PC-3 (cell line): ENCODE measurements around the gene RAPGEF4. TPM values are rescaled to one million over a fixed set of nuclear protein-coding genes. Genes with fewer than 3 reads are reported as not detected.

Source experiments
- ATAC-seq: fragments of 200-7000 bp; cut with Tn5 transposase; 2 replicates; pipeline ENCODE4 v1.9.1; 2020; ENCODE audit warnings: mild to moderate bottlenecking, moderate library complexity
- BruUV-seq: library from RNA; stranded (reverse); fragments of 400-500 nt; replicated peaks from 2 replicates; lab custom pipeline; 2021; lab: Mats Ljungman, UMichigan
- CTCF ChIA-PET: fragments of 300-600 bp; sonication (Branson Sonifier 250); formaldehyde crosslinking; loops from one replicate; lab custom pipeline; 2022; ENCODE audit warnings: antibody characterized with exemption; lab: Charles Lee
- POLR2A ChIA-PET: fragments of 300-600 bp; sonication (Branson Sonifier 250); formaldehyde crosslinking; loops from one replicate; lab custom pipeline; 2022; ENCODE audit warnings: antibody characterized with exemption; ENCODE audit not compliant: unreplicated experiment; lab: Charles Lee
- DNase-seq: peaks from one replicate; pipeline ENCODE4 v3.0.0-alpha.2; 2015
- H2AFZ ChIP-seq: fragments of 300-600 bp; sonication (generic); 2 replicates; pipeline ENCODE4 v1.6.0; 2016; ENCODE audit warnings: antibody characterized with exemption, low read length
- H3F3A ChIP-seq: fragments of 300-600 bp; sonication (generic); one replicate; pipeline ENCODE4 v1.6.0; 2017; ENCODE audit warnings: antibody characterized with exemption, low read length, control low read depth, mild to moderate bottlenecking; ENCODE audit not compliant: unreplicated experiment
- H3K27ac ChIP-seq: fragments of 300-600 bp; sonication (generic); 2 replicates; pipeline ENCODE4 v1.5.1; 2016; ENCODE audit warnings: mild to moderate bottlenecking, low read length
- H3K27me3 ChIP-seq: fragments of 300-600 bp; sonication (generic); 2 replicates; pipeline ENCODE4 v1.6.1; 2016; ENCODE audit warnings: low read length, mixed read lengths
- H3K36me3 ChIP-seq: fragments of 300-600 bp; sonication (generic); 2 replicates; pipeline ENCODE4 v1.6.1; 2016; ENCODE audit warnings: low read depth, mixed run types, low read length, mixed read lengths
- H3K4me1 ChIP-seq: fragments of 300-600 bp; sonication (generic); 2 replicates; pipeline ENCODE4 v1.5.1; 2016; ENCODE audit warnings: low read length; ENCODE audit not compliant: insufficient read depth
- H3K4me2 ChIP-seq: fragments of 300-600 bp; sonication (generic); 2 replicates; pipeline ENCODE4 v1.6.0; 2016; ENCODE audit warnings: low read length
- H3K4me3 ChIP-seq: fragments of 300-600 bp; sonication (generic); 2 replicates; pipeline ENCODE4 v1.5.1; 2016; ENCODE audit warnings: mild to moderate bottlenecking, low read length, mixed read lengths
- H3K79me2 ChIP-seq: fragments of 300-600 bp; sonication (generic); 2 replicates; pipeline ENCODE4 v1.6.1; 2017; ENCODE audit warnings: low read length, mixed read lengths
- H3K9ac ChIP-seq: fragments of 300-600 bp; sonication (generic); 2 replicates; pipeline ENCODE4 v1.6.0; 2016; ENCODE audit warnings: mild to moderate bottlenecking, low read length
- H3K9me2 ChIP-seq: fragments of 300-600 bp; sonication (generic); replicated peaks from 2 replicates; pipeline ENCODE4 v1.6.1; 2016; ENCODE audit warnings: mixed run types, low read length, mixed read lengths
- H3K9me3 ChIP-seq: fragments of 300-600 bp; sonication (generic); 2 replicates; pipeline ENCODE4 v1.6.1; 2016; ENCODE audit warnings: low read length, mixed read lengths
- H4K20me1 ChIP-seq: fragments of 300-600 bp; sonication (generic); 2 replicates; pipeline ENCODE4 v1.6.1; 2016; ENCODE audit warnings: low read length, mixed read lengths
- EZH2 ChIP-seq: fragments of 300-600 bp; sonication (generic); IDR thresholded peaks from one replicate; pipeline ENCODE4 v1.6.1; 2017; ENCODE audit warnings: antibody characterized with exemption, mild to moderate bottlenecking, low read length; ENCODE audit not compliant: unreplicated experiment
- EZH2phosphoT487 ChIP-seq: fragments of 300-600 bp; sonication (generic); IDR thresholded peaks from 2 replicates; pipeline ENCODE4 v1.6.1; 2018; ENCODE audit warnings: mild to moderate bottlenecking, antibody characterized with exemption, low read length, borderline replicate concordance
- intact Hi-C: fragments of 100-400 bp; cut with micrococcal nuclease; formaldehyde crosslinking; loops from 2 replicates; pipeline ENCODE4 v1.9.0; 2023
- total RNA-seq: library from RNA; depleted of rRNA; stranded (reverse); fragments of >200 nt; gene quantifications from 2 replicates; pipeline ENCODE4 v1.2.3, GENCODE V29; 2014
- TF ChIP-seq, protein P1 (sequence below): fragments of 300-600 bp; sonication (generic); conservative IDR thresholded peaks from 2 replicates; pipeline ENCODE4 v1.5.1; 2017; ENCODE audit warnings: antibody characterized with exemption, low read depth, mild to moderate bottlenecking, low read length

The RAPGEF4 gene
- total RNA-seq, 1 experiment from 2014 or later: 0.87 TPM

DNA sequence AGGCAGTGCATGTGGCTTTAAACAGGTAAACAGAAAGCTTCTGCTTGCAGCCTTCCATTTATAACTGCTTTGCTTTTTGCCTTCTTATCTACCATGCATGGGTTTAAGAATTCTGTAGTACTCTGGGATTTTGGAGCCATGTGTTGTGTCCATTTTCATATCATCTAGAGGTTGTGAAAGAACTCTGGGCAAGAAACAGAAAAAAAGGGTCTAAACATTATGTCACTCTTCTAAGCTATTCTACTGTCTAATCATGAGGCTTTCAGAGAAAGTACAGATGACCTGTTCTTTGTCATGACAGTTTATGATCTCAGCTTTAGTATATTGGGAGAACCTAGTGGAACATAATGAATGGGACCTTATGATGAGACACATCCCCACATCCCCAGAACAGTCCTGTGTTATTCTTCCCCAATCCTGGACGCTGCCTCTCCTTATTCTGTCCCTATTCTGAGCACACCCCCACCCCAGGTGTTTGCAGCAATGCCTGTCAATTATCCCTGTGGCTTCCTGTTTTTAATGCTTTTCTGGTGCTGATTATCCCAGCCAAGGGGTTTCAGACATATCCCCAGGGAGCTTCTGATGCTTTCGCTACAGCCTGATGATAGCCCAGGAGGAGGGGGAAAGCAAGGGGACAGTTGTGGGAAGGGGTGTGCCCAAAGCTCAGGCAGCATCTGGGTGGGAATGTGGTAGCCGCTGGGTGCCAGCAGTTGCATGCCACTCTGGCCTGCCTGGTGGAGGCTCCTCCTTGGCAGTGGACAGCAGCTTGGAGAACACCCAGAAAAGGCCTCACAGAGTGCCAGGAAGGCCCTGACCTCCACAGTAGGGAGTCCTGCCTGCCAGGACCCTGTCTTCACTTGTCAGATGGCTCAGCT, 170.5 kb downstream of the RAPGEF4 start:
- no peak overlapping the region for H2AFZ ChIP-seq
- no peak overlapping the region for H3K4me2 ChIP-seq
- ChIA-PET POLR2A (interaction anchor here (0.6 kb wide), 1 partner anchor 1489 kb away, joined by 5 read pairs; no protein-coding TSS in a partner anchor), CTCF (no interaction called here)
- H3K27ac ChIP-seq: no peak overlapping the region
- H3K27me3 ChIP-seq: no peaks in the 10 kb centered on the region
- H3K36me3 ChIP-seq: no peaks in the 10 kb centered on the region
- H3F3A ChIP-seq: no peaks in the 10 kb centered on the region
- no peak overlapping the region for H3K4me3 ChIP-seq
- BruUV-seq: no TSS peak
- no peaks in the 10 kb centered on the region for H3K79me2 ChIP-seq
- no peak overlapping the region for H3K9ac ChIP-seq
- ATAC-seq (no peak), DNase-seq (no peak)
- TF ChIP-seq EZH2: no peak
- TF ChIP-seq, protein P1, sequence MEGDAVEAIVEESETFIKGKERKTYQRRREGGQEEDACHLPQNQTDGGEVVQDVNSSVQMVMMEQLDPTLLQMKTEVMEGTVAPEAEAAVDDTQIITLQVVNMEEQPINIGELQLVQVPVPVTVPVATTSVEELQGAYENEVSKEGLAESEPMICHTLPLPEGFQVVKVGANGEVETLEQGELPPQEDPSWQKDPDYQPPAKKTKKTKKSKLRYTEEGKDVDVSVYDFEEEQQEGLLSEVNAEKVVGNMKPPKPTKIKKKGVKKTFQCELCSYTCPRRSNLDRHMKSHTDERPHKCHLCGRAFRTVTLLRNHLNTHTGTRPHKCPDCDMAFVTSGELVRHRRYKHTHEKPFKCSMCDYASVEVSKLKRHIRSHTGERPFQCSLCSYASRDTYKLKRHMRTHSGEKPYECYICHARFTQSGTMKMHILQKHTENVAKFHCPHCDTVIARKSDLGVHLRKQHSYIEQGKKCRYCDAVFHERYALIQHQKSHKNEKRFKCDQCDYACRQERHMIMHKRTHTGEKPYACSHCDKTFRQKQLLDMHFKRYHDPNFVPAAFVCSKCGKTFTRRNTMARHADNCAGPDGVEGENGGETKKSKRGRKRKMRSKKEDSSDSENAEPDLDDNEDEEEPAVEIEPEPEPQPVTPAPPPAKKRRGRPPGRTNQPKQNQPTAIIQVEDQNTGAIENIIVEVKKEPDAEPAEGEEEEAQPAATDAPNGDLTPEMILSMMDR: no peak
- TF ChIP-seq EZH2phosphoT487: no peak
- H4K20me1 ChIP-seq: no peaks in the 10 kb centered on the region
- H3K9me2 ChIP-seq: no peaks in the 10 kb centered on the region
- intact Hi-C loops: no loop called here
- H3K4me1 ChIP-seq: no peaks in the 10 kb centered on the region
- no peaks in the 10 kb centered on the region for H3K9me3 ChIP-seq

DNA sequence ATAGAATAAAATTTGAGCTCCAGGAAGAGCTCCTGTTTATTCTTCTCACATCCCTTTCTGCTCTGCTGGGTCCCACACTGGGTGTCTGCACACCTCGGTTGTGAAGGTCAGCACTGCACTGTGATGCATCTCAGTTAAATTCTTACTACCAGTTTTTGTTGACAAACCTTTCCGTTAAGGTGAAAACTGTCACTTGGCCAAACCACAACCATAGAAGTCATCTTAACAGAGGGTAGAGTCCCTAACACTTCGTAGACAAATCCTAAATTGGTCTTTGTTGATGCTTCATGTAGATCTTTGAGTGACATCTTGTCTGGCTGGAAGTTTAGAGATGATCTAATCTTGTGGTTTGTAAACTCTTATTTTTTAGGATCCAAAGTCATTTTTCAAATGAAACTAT, 172.6 kb downstream of the RAPGEF4 start:
- no peak overlapping the region for H3K27ac ChIP-seq
- no peak for TF ChIP-seq EZH2phosphoT487
- TF ChIP-seq EZH2: no peak
- TF ChIP-seq, protein P1: no peak
- no peaks in the 10 kb centered on the region for H3K79me2 ChIP-seq
- ATAC-seq (no peak), DNase-seq (no peak)
- H3K27me3 ChIP-seq: no peaks in the 10 kb centered on the region
- no peaks in the 10 kb centered on the region for H3K9me2 ChIP-seq
- no peaks in the 10 kb centered on the region for H3K9me3 ChIP-seq
- H3K9ac ChIP-seq: no peak overlapping the region
- no peak overlapping the region for H2AFZ ChIP-seq
- ChIA-PET CTCF (no interaction called here), POLR2A (interaction anchor here (0.7 kb wide), 1 partner anchor 16 kb away, joined by 3 read pairs; no protein-coding TSS in a partner anchor)
- H3K4me2 ChIP-seq: no peak overlapping the region
- H3F3A ChIP-seq: no peaks in the 10 kb centered on the region
- no peaks in the 10 kb centered on the region for H3K4me1 ChIP-seq
- no peak overlapping the region for H3K4me3 ChIP-seq
- intact Hi-C loops: no loop called here
- no peaks in the 10 kb centered on the region for H4K20me1 ChIP-seq
- BruUV-seq: no TSS peak
- H3K36me3 ChIP-seq: no peaks in the 10 kb centered on the region

DNA sequence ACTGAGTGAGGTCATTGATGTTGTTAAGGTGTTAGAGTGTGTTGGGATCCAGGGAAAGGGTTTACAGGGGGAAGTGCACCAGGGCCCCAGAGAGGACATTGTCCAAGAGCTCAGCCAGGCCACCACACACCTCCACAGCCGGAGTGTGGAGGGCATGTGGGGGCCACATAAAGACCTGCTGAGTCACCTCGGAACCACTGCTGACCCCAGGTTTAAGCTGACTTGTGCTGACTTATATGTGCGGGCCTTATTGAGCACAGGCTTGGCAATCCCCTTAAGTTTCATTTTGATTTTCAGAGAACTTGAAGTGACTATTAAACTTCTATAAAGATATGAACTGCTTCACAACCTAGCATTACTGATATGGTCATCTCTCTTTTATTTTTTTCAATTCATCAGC, 173.8 kb downstream of the RAPGEF4 start:
- no peaks in the 10 kb centered on the region for H3K79me2 ChIP-seq
- H3K27ac ChIP-seq: no peak overlapping the region
- H3F3A ChIP-seq: no peaks in the 10 kb centered on the region
- no peak overlapping the region for H3K4me2 ChIP-seq
- no peak for ATAC-seq
- H3K9me3 ChIP-seq: no peaks in the 10 kb centered on the region
- H2AFZ ChIP-seq: no peak overlapping the region
- POLR2A ChIA-PET: no interaction called here
- no peaks in the 10 kb centered on the region for H4K20me1 ChIP-seq
- no peak overlapping the region for H3K9ac ChIP-seq
- H3K9me2 ChIP-seq: no peaks in the 10 kb centered on the region
- H3K4me1 ChIP-seq: no peaks in the 10 kb centered on the region
- no peaks in the 10 kb centered on the region for H3K27me3 ChIP-seq
- no peak for DNase-seq
- no peak overlapping the region for H3K4me3 ChIP-seq
- H3K36me3 ChIP-seq: no peaks in the 10 kb centered on the region
- TF ChIP-seq, protein P1: no peak
- TF ChIP-seq EZH2phosphoT487: no peak
- TF ChIP-seq EZH2: no peak
- intact Hi-C loops: no loop called here
- no TSS peak for BruUV-seq
- CTCF ChIA-PET: no interaction called here
